ENCODE data around the gene KCNJ5.

The KCNJ5 gene

DNA sequence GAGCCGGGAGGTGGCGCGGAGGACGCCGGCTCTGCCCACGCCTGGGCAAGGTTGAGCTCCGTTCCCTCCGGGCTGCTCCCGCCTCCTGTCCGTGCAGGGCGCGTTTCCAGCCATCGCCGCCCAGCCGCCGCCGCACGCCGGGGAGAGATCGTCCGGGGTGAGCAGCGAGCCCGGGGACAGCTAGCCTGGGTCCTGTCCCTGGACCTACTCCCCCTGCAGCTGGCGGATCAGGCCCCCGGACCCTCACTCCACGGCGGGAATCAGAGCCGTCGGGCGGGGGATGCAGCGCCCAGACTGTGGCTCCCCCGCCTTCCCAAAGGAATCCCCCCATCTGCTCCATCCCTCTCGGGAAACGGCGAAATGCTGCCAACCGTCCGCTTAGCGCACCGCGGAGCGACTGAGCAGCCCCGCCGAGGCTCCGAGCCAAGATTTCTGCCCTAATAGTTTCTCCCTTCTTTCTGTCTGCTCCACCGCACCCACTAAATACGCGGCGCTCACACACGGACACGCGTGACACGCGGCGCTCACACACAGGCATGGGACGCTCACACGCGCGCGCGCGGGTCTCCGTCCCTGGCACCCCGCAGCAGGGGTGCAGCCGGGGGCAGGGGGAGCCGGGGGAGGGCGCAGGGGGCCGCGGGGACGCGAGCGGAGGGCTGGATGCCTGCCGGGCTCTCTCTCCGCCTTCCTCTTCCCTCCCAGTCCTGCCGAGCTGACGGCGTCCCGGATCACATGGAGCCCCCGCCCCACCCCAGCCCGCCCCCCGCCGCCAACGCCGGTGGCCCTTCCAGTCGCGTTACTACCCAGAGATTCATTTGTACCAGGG, at the start of gene KCNJ5:
TSS of gene KCNJ5 (plus strand) at position 814 of the 826 bp plus-strand sequence. CDS start 19,918 bp downstream, outside the sequence.
- no peak for DNase-seq

DNA sequence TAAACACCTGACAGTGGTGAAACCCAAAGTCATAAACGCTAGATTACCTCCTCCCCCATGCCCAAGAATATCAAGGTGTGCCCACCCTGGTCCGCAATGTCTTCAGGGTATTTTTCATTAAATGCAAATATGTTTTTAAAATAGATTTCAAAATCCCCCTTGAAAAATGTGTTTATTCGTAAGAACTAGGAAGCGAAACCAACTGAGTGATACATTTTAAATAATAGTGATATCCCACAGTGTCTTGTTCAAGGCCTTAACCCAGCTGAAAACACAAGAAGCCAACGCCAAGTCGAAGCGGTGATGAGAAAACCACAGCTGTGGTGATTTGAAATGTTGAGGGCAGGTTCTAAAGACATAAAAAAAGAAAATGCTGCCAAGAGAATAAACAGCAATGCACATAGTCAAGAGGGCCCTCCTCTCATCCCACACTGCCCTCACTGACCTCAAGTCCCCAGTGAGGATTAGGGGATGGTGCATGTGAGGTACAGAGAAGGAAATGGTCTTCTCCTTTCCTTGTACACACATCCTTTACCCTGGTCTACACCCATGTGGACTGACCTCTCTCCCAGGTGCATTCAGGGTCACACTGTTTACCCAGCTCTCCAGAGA, 49.6 kb upstream of the KCNJ5 start:
- DNase-seq, result no peak

DNA sequence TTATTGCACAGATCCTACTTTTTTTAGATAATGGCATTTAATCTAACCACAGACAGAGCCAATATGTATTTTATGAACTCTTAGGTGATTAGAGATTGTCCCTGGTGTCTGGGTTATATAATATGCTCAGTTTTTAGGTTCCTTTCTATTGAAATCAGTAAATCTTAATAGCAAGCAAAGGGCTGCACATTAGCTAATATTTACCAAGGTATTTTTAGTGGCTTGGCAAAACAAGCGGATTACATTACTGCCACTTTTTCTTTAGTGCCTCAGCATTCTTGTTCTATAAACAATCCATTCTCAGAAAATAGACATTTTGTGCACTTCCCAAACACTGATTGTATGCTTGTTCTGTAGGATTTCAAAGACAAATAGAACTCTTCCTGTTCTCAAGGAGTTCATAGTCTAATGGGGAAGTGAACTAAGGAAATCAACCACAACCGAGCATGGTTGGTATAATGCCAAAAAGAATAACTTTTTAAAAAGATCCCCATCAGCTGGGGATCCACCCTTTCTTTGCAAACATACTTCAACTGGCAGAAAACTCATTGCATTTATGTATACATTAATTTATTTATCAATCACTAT, 47.9 kb upstream of the KCNJ5 start:
- no peak for DNase-seq

- no peak for DNase-seq
Observed at GRCh38 chr11:128845334-128845780, 45.8 kb upstream of the KCNJ5 start.

- DNase-seq, result no peak
Observed at GRCh38 chr11:128846985-128847384, 44.2 kb upstream of the KCNJ5 start.

DNA sequence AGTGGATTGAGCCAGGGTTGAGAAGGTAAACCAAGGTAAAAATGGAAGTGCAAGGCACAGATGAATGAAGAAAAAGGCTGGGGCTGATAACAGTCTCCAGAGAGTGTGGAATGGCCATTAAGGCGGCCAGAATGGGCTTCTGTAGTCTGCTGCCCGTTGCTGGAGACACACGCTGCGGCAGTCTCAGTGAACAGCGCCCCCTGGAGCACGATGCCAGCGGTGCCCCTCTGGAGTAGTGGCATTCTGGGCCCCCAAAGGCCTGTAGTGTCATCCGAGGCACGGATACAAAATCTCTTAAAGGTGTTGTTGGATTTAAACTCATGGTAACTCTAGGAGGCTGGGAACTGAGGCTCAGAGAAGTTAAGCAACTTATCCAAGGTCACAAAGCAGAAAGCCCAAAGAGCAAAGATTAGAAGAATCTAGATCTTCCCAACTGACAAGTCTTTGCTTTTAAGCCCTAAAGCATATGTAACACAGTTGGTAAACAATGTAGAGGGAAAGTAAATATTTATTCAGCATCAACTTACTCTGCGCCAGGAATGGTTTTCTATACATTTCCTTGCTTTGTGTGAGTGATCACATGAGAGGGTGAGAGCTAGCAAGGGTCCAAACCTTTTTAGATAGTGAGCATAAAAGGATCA, 42.2 kb upstream of the KCNJ5 start:
- peak; percentile 59 for DNase-seq

DNA sequence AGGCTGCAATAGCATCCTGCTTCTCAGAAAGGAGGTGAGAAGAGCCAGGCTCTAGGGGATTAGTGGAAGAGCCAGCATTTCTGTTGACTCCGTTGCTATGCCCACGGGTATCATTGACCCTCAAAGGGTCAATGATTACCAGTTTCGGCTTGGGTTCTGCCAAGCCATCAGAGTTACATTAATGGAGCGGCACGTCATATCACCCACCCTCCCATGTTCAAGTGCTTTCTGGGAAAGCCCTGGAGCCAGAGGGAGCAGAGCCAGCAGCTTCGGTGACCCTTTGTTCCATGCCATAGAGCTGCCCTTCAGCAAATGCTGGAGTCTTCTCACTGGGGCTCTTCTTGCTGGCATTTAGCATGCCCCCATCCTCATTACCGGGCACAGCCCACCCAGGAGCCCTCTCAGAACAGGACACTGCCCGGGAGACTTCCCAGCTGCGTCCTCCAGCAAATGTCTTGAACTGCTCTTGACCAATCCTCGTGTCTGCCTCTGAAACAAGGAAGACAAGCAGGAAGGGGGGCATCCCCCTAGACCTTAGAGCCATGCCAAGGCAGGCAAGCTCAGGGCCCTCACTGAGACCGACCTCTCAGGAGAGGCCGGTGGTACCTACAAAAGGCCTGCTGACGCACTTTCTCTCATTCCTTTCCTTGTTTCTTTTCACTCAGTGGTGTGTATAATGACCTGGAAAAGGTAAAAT, 38.7 kb upstream of the KCNJ5 start:
- no peak for DNase-seq

- no peak for DNase-seq
Observed at GRCh38 chr11:128853559-128853958, 37.6 kb upstream of the KCNJ5 start.

- no peak for DNase-seq
Observed at GRCh38 chr11:128854841-128855240, 36.3 kb upstream of the KCNJ5 start.

- no peak for DNase-seq
Observed at GRCh38 chr11:128856241-128856640, 34.9 kb upstream of the KCNJ5 start.

- no peak for DNase-seq
Observed at GRCh38 chr11:128857341-128857740, 33.8 kb upstream of the KCNJ5 start.

- DNase-seq, result peak; percentile 70
Observed at GRCh38 chr11:128859563-128860441, 31.4 kb upstream of the KCNJ5 start.

GRCh38 chr11:128860571-128861361, 30.4 kb upstream of the KCNJ5 start:
- DNase-seq, result no peak

- DNase-seq, result no peak
Observed at GRCh38 chr11:128862406-128862805, 28.8 kb upstream of the KCNJ5 start.

- DNase-seq, result no peak
Observed at GRCh38 chr11:128862908-128863660, 28.1 kb upstream of the KCNJ5 start.

DNA sequence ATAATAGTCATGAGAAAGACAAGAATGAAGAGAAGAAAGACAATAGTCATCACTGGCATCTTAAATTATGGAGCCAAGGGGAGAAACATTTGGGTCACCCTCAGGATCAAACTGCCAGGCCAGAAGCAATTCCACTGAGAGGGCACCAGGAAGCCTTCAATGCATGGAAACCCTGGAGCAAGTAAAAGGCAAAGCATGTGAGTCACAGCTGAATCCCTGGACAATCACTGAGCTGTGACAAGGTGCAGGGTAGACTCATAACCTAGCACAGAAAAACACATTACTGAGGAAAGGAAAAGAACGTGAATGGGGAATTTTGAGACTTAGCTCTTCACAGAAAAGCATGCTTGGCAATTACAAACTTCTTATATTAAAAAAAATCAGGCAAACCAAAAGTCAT, 25.7 kb upstream of the KCNJ5 start:
- no peak for DNase-seq

DNA sequence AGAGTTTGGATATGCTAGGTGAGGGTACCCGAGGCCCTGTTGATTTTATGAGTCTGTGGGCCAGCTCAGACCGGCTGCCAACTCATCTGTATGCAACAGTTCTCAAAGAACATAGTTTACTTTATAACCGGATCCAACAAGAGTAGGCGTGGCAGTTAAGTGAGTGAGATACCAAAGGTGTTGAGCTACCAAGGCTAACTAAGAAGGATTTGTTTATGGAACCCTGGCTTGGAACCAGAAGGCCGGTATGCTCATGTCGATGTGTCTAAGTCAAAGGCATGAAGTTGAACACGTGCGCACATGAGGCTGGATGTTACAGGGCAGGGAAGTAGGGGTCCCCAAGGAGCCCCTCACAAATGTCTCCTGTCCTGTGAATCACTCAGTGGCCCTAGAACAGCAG, 23.9 kb upstream of the KCNJ5 start, which contains the start of gene KCNJ1:
TSS of gene KCNJ1 (minus strand) at position 20 of the 400 bp plus-strand sequence. CDS start 27,053 bp downstream, outside the sequence.
- no peak for DNase-seq

- DNase-seq, result no peak
Observed at GRCh38 chr11:128868841-128869671, 22.1 kb upstream of the KCNJ5 start.

DNA sequence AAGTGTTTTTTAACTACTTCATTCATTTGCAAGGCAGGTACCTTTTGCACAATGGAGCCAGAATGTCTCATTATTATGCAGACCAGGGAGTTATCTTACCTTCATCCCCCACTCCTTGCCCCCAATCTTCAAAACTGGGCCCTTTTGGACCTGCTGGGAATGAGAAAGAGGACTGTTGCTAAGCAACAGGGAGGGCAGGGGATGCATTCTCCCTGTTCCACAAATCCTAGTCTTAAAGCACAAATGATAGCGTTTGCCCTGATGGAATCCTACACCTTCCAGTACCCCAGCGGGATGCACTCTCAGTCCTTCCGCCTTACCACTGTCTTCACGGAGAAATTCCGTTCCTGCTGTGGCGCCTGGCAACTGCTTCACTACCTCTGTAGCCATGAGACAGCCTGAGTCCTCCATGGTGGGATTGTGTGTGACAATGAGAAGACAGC, 20.0 kb upstream of the KCNJ5 start:
- DNase-seq, result no peak
